Memory B cell (primary cell): Measurements from ENCODE around the gene CNTN4.

Experiments
- ATAC-seq: fragments of 150-1000 bp; cut with Tn5 transposase; 2 replicates; pipeline ENCODE4 v1.10.0; 2021; ENCODE audit warnings: low read depth, mild to moderate bottlenecking, moderate library complexity
- DNase-seq, 2 donors: peaks; one replicate each; pipeline ENCODE4 v3.0.0; 2022; ENCODE audit warnings: low spot score in 2 of 2
- H3K27ac Mint-ChIP-seq: one replicate; pipeline ENCODE4 v1.8.0; 2022; ENCODE audit warnings: mild to moderate bottlenecking, moderate library complexity, mixed read lengths
- H3K27me3 Mint-ChIP-seq: one replicate; pipeline ENCODE4 v1.8.0; 2022; ENCODE audit warnings: mixed read lengths
- H3K36me3 Mint-ChIP-seq: one replicate; pipeline ENCODE4 v1.8.0; 2022; ENCODE audit warnings: mild to moderate bottlenecking, mixed read lengths
- H3K4me1 Mint-ChIP-seq: one replicate; pipeline ENCODE4 v1.8.0; 2022; ENCODE audit warnings: mixed read lengths
- H3K4me3 Mint-ChIP-seq: one replicate; pipeline ENCODE4 v1.8.0; 2022; ENCODE audit warnings: mild to moderate bottlenecking, moderate library complexity, mixed read lengths
- H3K9me3 Mint-ChIP-seq: one replicate; pipeline ENCODE4 v1.8.0; 2022; ENCODE audit warnings: mixed read lengths

The CNTN4 gene

GRCh38 chr3:3082234-3082924 is 983.7 kb downstream of the CNTN4 start:
- Mint-ChIP-seq H3K4me1 (peaks cover 21% of the 10 kb centered on the region), H3K27ac (no peak overlapping the region), H3K27me3 (peaks cover 2% of the 10 kb centered on the region), H3K9me3 (no peaks in the 10 kb centered on the region), H3K36me3 (no peaks in the 10 kb centered on the region), H3K4me3 (peak overlapping the region; percentile 67)
- peak; percentile 85 for ATAC-seq
- peak in 1 of 2 donors; percentile 5 for DNase-seq

- H3K27me3 Mint-ChIP-seq = no peaks in the 10 kb centered on the region
- no peaks in the 10 kb centered on the region for H3K36me3 Mint-ChIP-seq
- ATAC-seq (no peak), DNase-seq (no peak)
- no peaks in the 10 kb centered on the region for H3K9me3 Mint-ChIP-seq
- H3K27ac Mint-ChIP-seq = no peak overlapping the region
- no peak overlapping the region for H3K4me3 Mint-ChIP-seq
- peaks cover 38% of the 10 kb centered on the region for H3K4me1 Mint-ChIP-seq
Measured at GRCh38 chr3:3084890-3085289, 986.2 kb downstream of the CNTN4 start.

- H3K4me1 Mint-ChIP-seq = peaks cover 38% of the 10 kb centered on the region
- ATAC-seq (no peak), DNase-seq (no peak)
- H3K4me3 Mint-ChIP-seq = no peak overlapping the region
- peak overlapping the region; percentile 16 for H3K27ac Mint-ChIP-seq
- H3K36me3 Mint-ChIP-seq = no peaks in the 10 kb centered on the region
- H3K27me3 Mint-ChIP-seq = no peaks in the 10 kb centered on the region
- H3K9me3 Mint-ChIP-seq = no peaks in the 10 kb centered on the region
Measured at GRCh38 chr3:3085782-3086181, 987.1 kb downstream of the CNTN4 start.

GRCh38 chr3:3086239-3086638 is 987.6 kb downstream of the CNTN4 start:
- Mint-ChIP-seq H3K27ac (peak overlapping the region; percentile 16), H3K4me3 (no peak overlapping the region)

GRCh38 chr3:3087279-3087678 is 988.6 kb downstream of the CNTN4 start:
- Mint-ChIP-seq H3K27ac (no peak overlapping the region), H3K9me3 (no peaks in the 10 kb centered on the region), H3K27me3 (no peaks in the 10 kb centered on the region), H3K4me3 (no peak overlapping the region), H3K36me3 (no peaks in the 10 kb centered on the region), H3K4me1 (peaks cover 30% of the 10 kb centered on the region)
- DNase-seq (no peak), ATAC-seq (no peak)

More at GRCh38 chr3:3086239-3086638, 987.6 kb downstream of the CNTN4 start:
- DNase-seq = no peak
- no peak for ATAC-seq
- no peaks in the 10 kb centered on the region for H3K9me3 Mint-ChIP-seq
- H3K27me3 Mint-ChIP-seq = no peaks in the 10 kb centered on the region
- peaks cover 35% of the 10 kb centered on the region for H3K4me1 Mint-ChIP-seq
- H3K36me3 Mint-ChIP-seq = no peaks in the 10 kb centered on the region

GRCh38 chr3:3087716-3088465 is 989.2 kb downstream of the CNTN4 start:
- ATAC-seq = no peak
- Mint-ChIP-seq H3K27me3 (no peaks in the 10 kb centered on the region), H3K9me3 (no peaks in the 10 kb centered on the region)

GRCh38 chr3:3089017-3089416 is 990.4 kb downstream of the CNTN4 start:
- Mint-ChIP-seq H3K36me3 (no peaks in the 10 kb centered on the region), H3K27me3 (no peaks in the 10 kb centered on the region), H3K27ac (peak overlapping the region; percentile 54), H3K4me1 (peaks cover 21% of the 10 kb centered on the region), H3K4me3 (peak overlapping the region; percentile 39), H3K9me3 (no peaks in the 10 kb centered on the region)
- ATAC-seq (peak; percentile 100), DNase-seq (peak in 1 of 2 donors; percentile 36)

More at GRCh38 chr3:3087716-3088465, 989.2 kb downstream of the CNTN4 start:
- Mint-ChIP-seq H3K36me3 (no peaks in the 10 kb centered on the region), H3K27ac (peak overlapping the region; percentile 54), H3K4me1 (peaks cover 24% of the 10 kb centered on the region), H3K4me3 (no peak overlapping the region)
- DNase-seq = no peak

- Mint-ChIP-seq H3K4me1 (peaks cover 16% of the 10 kb centered on the region), H3K27ac (peak overlapping the region; percentile 28), H3K4me3 (no peak overlapping the region), H3K36me3 (peaks cover 1% of the 10 kb centered on the region), H3K27me3 (peaks cover 2% of the 10 kb centered on the region), H3K9me3 (no peaks in the 10 kb centered on the region)
- no peak for DNase-seq
- ATAC-seq = peak; percentile 22
Measured at GRCh38 chr3:3097958-3098357, 999.3 kb downstream of the CNTN4 start.

GRCh38 chr3:3101660-3102458 is 1003.2 kb downstream of the CNTN4 start:
- DNase-seq = no peak
- ATAC-seq = no peak
- Mint-ChIP-seq H3K4me1 (peaks cover 23% of the 10 kb centered on the region), H3K4me3 (no peak overlapping the region), H3K27me3 (peaks cover 2% of the 10 kb centered on the region), H3K9me3 (no peaks in the 10 kb centered on the region), H3K27ac (no peak overlapping the region), H3K36me3 (peaks cover 1% of the 10 kb centered on the region)

- no peak overlapping the region for H3K4me3 Mint-ChIP-seq
- ATAC-seq (no peak), DNase-seq (no peak)
- H3K36me3 Mint-ChIP-seq = peaks cover 3% of the 10 kb centered on the region
- peaks cover 2% of the 10 kb centered on the region for H3K27me3 Mint-ChIP-seq
- no peak overlapping the region for H3K27ac Mint-ChIP-seq
- peaks cover 20% of the 10 kb centered on the region for H3K4me1 Mint-ChIP-seq
- no peaks in the 10 kb centered on the region for H3K9me3 Mint-ChIP-seq
Measured at GRCh38 chr3:3102751-3103150, 1004.1 kb downstream of the CNTN4 start.

- DNase-seq (no peak), ATAC-seq (no peak)
- H3K4me3 Mint-ChIP-seq = peak overlapping the region; percentile 2
- H3K4me1 Mint-ChIP-seq = peaks cover 24% of the 10 kb centered on the region
- H3K36me3 Mint-ChIP-seq = peaks cover 3% of the 10 kb centered on the region
- peaks cover 3% of the 10 kb centered on the region for H3K27me3 Mint-ChIP-seq
- peak overlapping the region; percentile 0 for H3K27ac Mint-ChIP-seq
- no peaks in the 10 kb centered on the region for H3K9me3 Mint-ChIP-seq
Measured at GRCh38 chr3:3105246-3105645, 1006.6 kb downstream of the CNTN4 start.

- Mint-ChIP-seq H3K4me3 (no peak overlapping the region), H3K27ac (peak overlapping the region; percentile 0), H3K36me3 (peaks cover 3% of the 10 kb centered on the region), H3K4me1 (peaks cover 30% of the 10 kb centered on the region), H3K9me3 (no peaks in the 10 kb centered on the region), H3K27me3 (peaks cover 3% of the 10 kb centered on the region)
- ATAC-seq (no peak), DNase-seq (no peak)
Measured at GRCh38 chr3:3105815-3106214, 1007.1 kb downstream of the CNTN4 start.

GRCh38 chr3:3107181-3107580 is 1008.5 kb downstream of the CNTN4 start:
- peaks cover 1% of the 10 kb centered on the region for H3K27me3 Mint-ChIP-seq
- no peak overlapping the region for H3K4me3 Mint-ChIP-seq
- peaks cover 30% of the 10 kb centered on the region for H3K4me1 Mint-ChIP-seq
- H3K27ac Mint-ChIP-seq = no peak overlapping the region
- ATAC-seq (no peak), DNase-seq (no peak)
- peaks cover 1% of the 10 kb centered on the region for H3K36me3 Mint-ChIP-seq
- no peaks in the 10 kb centered on the region for H3K9me3 Mint-ChIP-seq
